Ovary (tissue), 9 donors: Measurements from ENCODE around the gene SLC39A8. TPM values are rescaled to one million over a fixed set of nuclear protein-coding genes. Genes with fewer than 3 reads are reported as not detected.
"Not testable (repeated sequence)": the region's sequence is repeated elsewhere in the genome, so short reads cannot be mapped to it uniquely, and the experiment has no call there.

Experiments used
- DNase-seq, 5 donors: peaks; one replicate each; pipeline ENCODE4 v3.0.0-alpha.2; 2019 to 2020
- H3K27ac ChIP-seq, 2 donors: fragments of 200-600 bp; one replicate each; pipeline versions ENCODE4 v1.5.1 to v1.8.0; 2019 to 2022
- H3K27me3 ChIP-seq: fragments of 200-600 bp; one replicate; pipeline ENCODE4 v1.8.0; 2022
- H3K36me3 ChIP-seq: fragments of 200-600 bp; sonication (generic); one replicate; pipeline ENCODE4 v1.5.1; 2019
- H3K4me1 ChIP-seq: one replicate; pipeline ENCODE4 v1.8.1; 2013; ENCODE audit warnings: mild to moderate bottlenecking, moderate library complexity; ENCODE audit not compliant: insufficient read depth
- H3K4me3 ChIP-seq: fragments of 200-600 bp; sonication (generic); one replicate; pipeline ENCODE4 v1.5.1; 2017
- H3K9me3 ChIP-seq, 2 donors: fragments of 200-600 bp in 1 of 2; sonication (generic) in 1 of 2; one replicate each; pipeline versions ENCODE4 v1.5.1 to v1.8.1; 2013 to 2019; ENCODE audit warnings: mild to moderate bottlenecking in 1 of 2, moderate library complexity in 1 of 2
- EP300 ChIP-seq: sonication (generic); formaldehyde crosslinking; IDR thresholded peaks from one replicate; pipeline ENCODE4 v1.6.1; 2017; ENCODE audit warnings: antibody characterized with exemption
- POLR2A ChIP-seq: fragments of 450-650 bp; IDR thresholded peaks from one replicate; pipeline ENCODE4 v1.6.1; 2017; ENCODE audit warnings: antibody characterized with exemption, mild to moderate bottlenecking, moderate library complexity
- WGBS, 3 donors: extraction: QIAGEN DNeasy Blood & Tissue Kit in 1 of 3; methylation state at CpG; one replicate each; pipeline versions ENCODE4 v1.1.5 to v1.1.7; 2013 to 2017; 5-methylcytosine and 5-hydroxymethylcytosine counted together
- intact Hi-C, 4 donors: fragments of 100-400 bp; cut with DNase I; formaldehyde crosslinking; loops; one replicate each; pipeline versions ENCODE4 v1.11.0 to v1.15.1; 2022 to 2023
- polyA plus RNA-seq, 2 donors: library from polyadenylated mRNA; stranded (reverse); fragments of 200-250 nt in 1 of 2; fragments of 350-450 nt in 1 of 2; fragmentation: Illumina TruSeq in 1 of 2; extraction: RNeasy Lipid Tissue Mini Kit (QIAGEN cat#74804) in 1 of 2; gene quantifications; one replicate each; pipeline ENCODE4 v1.2.3, GENCODE V29; 2013 to 2014
- total RNA-seq, 7 donors: library from RNA; depleted of rRNA in 2 of 7; stranded (reverse); fragments of >200 nt in 2 of 7; fragmentation: NEBNext Ultra II Directional in 3 of 7; extraction: Animal tissue kit (Norgen Biotek cat#: 25700) in 3 of 7; gene quantifications; one replicate each; pipeline versions ENCODE4 v1.1.0 to v1.2.4, GENCODE V29; 2016 to 2023
- TF ChIP-seq, protein P1 (sequence below), 3 donors: fragments of 450-650 bp in 2 of 3; fragments of 200-600 bp in 1 of 3; IDR thresholded peaks; one replicate each; pipeline versions ENCODE4 v1.5.1 to v1.8.0; 2016 to 2022; ENCODE audit warnings: antibody characterized with exemption in 3 of 3, mild to moderate bottlenecking in 1 of 3
- donor health status: DM: no; HTN: no; CAD: no; lungs with moderate emphysema.
- donor health status: DM: no; HTN: no; CAD: no.
- donor health status: Bipolar disorder and iron deficiency.
- donor health status: DM: yes; HTN: yes; CAD: no.
- donor health status: DM: no; HTN: no; CAD: no.
- donor health status: DM: yes; HTN: yes; CAD: no.

Gene SLC39A8
- total and polyA plus RNA-seq, 9 donors, result 11.5 to 28.7 (median 19.2) TPM

DNA sequence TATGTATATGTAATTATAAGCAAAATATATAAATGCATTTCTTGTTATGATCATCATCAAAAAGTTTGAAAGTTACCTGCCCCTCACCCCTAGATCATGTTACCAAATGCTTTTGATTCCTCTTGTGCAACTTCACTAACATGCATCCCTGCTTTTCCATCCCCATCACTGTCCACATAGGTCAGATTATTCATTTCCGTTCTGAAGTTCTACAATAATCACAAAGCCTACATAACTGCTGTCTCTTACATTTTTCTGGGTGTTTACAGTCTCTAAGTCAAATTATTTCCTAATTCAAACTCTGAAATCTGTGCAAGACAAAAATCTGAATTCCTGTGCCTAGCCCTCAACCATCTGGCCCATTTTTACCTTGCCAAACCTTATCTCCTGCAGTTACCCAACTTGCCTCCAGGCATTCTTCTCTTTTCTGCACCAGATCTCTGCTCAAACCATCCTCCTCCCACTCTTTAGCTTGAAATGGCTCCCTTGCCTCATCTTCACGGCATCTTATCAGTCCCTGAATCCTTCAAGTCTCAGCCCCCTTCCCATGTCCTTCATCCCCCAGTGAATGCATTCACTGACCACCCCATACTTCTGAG is 42.4 kb upstream of the SLC39A8 start:
- Histone ChIP-seq H3K36me3 (no peaks in the 10 kb centered on the region), H3K27ac (no peak overlapping the region), H3K9me3 (no peaks in the 10 kb centered on the region), H3K4me3 (no peak overlapping the region), H3K4me1 (no peaks in the 10 kb centered on the region), H3K27me3 (no peaks in the 10 kb centered on the region)
- no peak for DNase-seq
- TF ChIP-seq EP300 (no peak), POLR2A (no peak)
- TF ChIP-seq, protein P1, sequence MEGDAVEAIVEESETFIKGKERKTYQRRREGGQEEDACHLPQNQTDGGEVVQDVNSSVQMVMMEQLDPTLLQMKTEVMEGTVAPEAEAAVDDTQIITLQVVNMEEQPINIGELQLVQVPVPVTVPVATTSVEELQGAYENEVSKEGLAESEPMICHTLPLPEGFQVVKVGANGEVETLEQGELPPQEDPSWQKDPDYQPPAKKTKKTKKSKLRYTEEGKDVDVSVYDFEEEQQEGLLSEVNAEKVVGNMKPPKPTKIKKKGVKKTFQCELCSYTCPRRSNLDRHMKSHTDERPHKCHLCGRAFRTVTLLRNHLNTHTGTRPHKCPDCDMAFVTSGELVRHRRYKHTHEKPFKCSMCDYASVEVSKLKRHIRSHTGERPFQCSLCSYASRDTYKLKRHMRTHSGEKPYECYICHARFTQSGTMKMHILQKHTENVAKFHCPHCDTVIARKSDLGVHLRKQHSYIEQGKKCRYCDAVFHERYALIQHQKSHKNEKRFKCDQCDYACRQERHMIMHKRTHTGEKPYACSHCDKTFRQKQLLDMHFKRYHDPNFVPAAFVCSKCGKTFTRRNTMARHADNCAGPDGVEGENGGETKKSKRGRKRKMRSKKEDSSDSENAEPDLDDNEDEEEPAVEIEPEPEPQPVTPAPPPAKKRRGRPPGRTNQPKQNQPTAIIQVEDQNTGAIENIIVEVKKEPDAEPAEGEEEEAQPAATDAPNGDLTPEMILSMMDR (IDR thresholded peaks at IDR 0.05), result no peak
- 12 to 30% (median 27%) methylated on average over 2 of the region's 2 CpGs for WGBS, 3 donors
- intact Hi-C loops, result no loop called here

DNA sequence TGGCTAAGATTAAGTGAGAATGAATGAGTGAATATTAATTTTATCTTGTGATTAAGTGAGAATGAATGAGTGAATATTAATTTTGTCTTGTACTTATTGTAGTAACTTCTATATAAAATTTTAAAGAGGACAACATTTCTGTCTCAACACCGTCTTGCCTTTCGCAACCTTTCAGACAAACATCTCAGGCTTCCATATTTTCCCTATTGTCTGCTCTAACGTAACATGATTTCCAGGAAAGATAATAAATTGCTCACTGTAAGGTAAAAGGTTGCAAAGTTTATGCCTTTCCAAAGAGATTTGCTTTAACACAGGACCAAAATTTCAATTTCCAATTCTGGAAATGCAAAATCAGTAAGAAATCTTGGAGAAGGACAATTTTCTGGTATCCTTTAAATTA is 41.7 kb upstream of the SLC39A8 start:
- H3K9me3 ChIP-seq, result no peaks in the 10 kb centered on the region
- H3K4me3 ChIP-seq, result no peak overlapping the region
- no peaks in the 10 kb centered on the region for H3K4me1 ChIP-seq
- no peak overlapping the region for H3K27ac ChIP-seq
- WGBS, 3 donors, result 91 to 94% (median 93%) methylated on average over 3 of the region's 3 CpGs
- no peak for DNase-seq
- no peak for TF ChIP-seq POLR2A
- TF ChIP-seq, protein P1 (IDR thresholded peaks at IDR 0.05), result no peak
- TF ChIP-seq EP300, result no peak
- no peaks in the 10 kb centered on the region for H3K27me3 ChIP-seq
- intact Hi-C loops, result no loop called here
- no peaks in the 10 kb centered on the region for H3K36me3 ChIP-seq

DNA sequence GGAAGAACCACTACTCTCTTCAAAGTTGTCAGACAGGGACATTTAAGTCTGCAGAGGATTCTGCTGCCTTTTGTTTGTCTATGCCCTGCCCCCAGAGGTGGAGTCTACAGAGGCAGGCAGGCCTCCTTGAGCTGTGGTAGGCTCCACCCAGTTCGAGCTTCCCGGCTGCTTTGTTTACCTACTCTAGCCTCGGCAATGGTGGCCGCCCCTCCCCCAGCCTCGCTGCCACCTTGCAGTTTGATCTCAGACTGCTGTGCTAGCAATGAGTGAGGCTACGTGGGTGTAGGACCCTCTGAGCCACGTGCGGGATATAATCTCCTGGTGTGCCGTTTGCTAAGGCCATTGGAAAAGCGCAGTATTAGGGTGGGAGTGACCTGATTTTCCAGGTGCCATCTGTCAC is 35.0 kb upstream of the SLC39A8 start:
- H3K27ac ChIP-seq, DNase-seq, H3K9me3 ChIP-seq, H3K36me3 ChIP-seq, H3K27me3 ChIP-seq, H3K4me3 ChIP-seq, H3K4me1 ChIP-seq, intact Hi-C loops: not testable (repeated sequence)
- WGBS, 3 donors, result 79 to 88% (median 80%) methylated on average over 10 of the region's 10 CpGs

DNA sequence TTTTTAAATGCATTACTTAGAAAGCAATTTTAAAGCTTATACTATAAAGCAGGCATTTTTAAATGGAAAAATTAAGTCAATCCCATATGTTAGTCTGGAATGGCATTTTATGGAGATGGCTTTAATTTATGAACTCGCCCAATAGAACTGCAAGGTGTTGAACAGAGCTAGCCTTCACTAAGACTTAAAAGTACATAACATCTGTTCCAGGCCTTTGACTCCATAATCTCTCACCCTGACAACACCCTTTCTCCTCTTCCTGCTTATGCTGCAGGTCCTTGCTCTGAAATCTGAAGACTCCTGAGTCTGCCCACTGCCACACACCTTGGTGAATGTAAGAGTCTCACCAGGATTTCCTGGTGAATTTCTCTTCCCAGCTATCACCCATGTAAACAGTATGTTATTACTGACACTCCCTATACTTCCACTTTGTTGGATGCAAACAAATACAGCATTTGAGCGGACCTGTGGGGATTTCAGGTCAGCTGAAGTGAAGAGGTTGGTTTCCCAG is 17.7 kb upstream of the SLC39A8 start:
- H3K4me3 ChIP-seq, result no peak overlapping the region
- no peaks in the 10 kb centered on the region for H3K4me1 ChIP-seq
- DNase-seq, result no peak
- H3K36me3 ChIP-seq, result no peaks in the 10 kb centered on the region
- WGBS, 3 donors, result 90 to 95% (median 94%) methylated on average over 2 of the region's 2 CpGs
- no peak for TF ChIP-seq POLR2A
- no peak for TF ChIP-seq EP300
- TF ChIP-seq, protein P1 (IDR thresholded peaks at IDR 0.05), result no peak
- intact Hi-C loops, result no loop called here
- H3K27ac ChIP-seq, result no peak overlapping the region
- no peaks in the 10 kb centered on the region for H3K9me3 ChIP-seq
- no peaks in the 10 kb centered on the region for H3K27me3 ChIP-seq

DNA sequence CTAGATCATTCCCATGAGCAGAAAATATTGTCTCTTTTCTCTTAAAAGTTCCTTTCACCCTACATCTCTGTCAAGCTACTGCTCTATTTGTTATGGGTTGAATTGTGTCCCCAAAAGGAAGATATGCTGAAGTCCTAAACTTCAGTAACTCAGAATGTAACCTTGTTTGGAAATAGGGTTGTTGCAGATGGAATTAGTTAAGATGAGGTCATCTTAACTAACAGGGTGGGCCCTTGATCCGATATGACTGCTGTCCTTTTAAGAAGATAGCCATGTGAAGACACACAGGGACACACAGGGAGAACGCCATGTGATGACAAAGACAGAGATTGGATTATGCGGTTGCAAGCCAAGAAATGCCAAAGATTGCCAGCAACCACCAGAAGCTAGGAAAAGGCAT is 12.8 kb upstream of the SLC39A8 start:
- Histone ChIP-seq H3K4me3 (no peak overlapping the region), H3K27me3 (no peaks in the 10 kb centered on the region), H3K9me3 (no peaks in the 10 kb centered on the region), H3K4me1 (no peaks in the 10 kb centered on the region), H3K27ac (no peak overlapping the region), H3K36me3 (no peaks in the 10 kb centered on the region)
- DNase-seq, result no peak
- intact Hi-C loops, result no loop called here
- 87 to 93% (median 92%) methylated on average over 3 of the region's 3 CpGs for WGBS, 3 donors
- TF ChIP-seq, protein P1 (IDR thresholded peaks at IDR 0.05), result no peak

DNA sequence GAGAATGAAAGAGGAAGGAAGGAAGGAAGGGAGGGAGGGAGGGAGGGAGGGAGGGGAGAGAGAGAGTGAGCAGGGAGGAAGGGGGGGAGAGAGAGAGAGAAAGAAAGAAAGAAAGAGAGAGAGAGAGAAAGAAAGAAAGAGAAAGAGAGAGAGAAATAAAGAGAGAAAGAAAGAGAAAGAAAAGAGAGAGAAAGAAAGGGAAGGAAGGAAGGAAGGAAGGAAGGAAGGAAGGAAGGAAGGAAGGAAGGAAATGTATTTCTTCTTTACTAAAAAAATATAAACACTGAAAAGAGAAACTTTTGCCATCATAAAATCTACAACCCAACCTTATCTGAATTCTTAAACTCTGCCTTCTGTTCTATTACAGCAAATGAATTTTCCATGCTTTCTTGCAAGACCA is 12.4 kb upstream of the SLC39A8 start:
- intact Hi-C loops, H3K27me3 ChIP-seq, H3K4me3 ChIP-seq, H3K9me3 ChIP-seq, H3K4me1 ChIP-seq, H3K36me3 ChIP-seq, DNase-seq, H3K27ac ChIP-seq: not testable (repeated sequence)
